Gastroesophageal sphincter (tissue), 3 donors: Measurements from ENCODE around the gene TARP.

Experiments used
- POLR2AphosphoS5 ChIP-seq: sonication (generic); formaldehyde crosslinking; IDR thresholded peaks from one replicate; pipeline ENCODE4 v1.6.1; 2017; ENCODE audit warnings: antibody characterized with exemption
- TF ChIP-seq, protein P1 (sequence below), 4 experiments: fragments of 200-600 bp in 2 of 4; fragments of 450-650 bp in 2 of 4; sonication (generic) in 1 of 4; IDR thresholded peaks; one replicate each; pipeline ENCODE4 v1.5.1; 2017 to 2019; ENCODE audit warnings: antibody characterized with exemption in 4 of 4, mild to moderate bottlenecking in 2 of 4, moderate library complexity in 2 of 4

GRCh38 chr7:38321515-38321944, 48.1 kb upstream of the TARP start:
- no peak for TF ChIP-seq POLR2AphosphoS5
- TF ChIP-seq, protein P1, sequence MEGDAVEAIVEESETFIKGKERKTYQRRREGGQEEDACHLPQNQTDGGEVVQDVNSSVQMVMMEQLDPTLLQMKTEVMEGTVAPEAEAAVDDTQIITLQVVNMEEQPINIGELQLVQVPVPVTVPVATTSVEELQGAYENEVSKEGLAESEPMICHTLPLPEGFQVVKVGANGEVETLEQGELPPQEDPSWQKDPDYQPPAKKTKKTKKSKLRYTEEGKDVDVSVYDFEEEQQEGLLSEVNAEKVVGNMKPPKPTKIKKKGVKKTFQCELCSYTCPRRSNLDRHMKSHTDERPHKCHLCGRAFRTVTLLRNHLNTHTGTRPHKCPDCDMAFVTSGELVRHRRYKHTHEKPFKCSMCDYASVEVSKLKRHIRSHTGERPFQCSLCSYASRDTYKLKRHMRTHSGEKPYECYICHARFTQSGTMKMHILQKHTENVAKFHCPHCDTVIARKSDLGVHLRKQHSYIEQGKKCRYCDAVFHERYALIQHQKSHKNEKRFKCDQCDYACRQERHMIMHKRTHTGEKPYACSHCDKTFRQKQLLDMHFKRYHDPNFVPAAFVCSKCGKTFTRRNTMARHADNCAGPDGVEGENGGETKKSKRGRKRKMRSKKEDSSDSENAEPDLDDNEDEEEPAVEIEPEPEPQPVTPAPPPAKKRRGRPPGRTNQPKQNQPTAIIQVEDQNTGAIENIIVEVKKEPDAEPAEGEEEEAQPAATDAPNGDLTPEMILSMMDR (IDR thresholded peaks at IDR 0.05), result no peak
